Activated CD4-positive, alpha-beta T cell treated with anti-CD3 and anti-CD28 coated beads for 4 hours (primary cell): ENCODE data around the gene RUNX1.
A peak's percentile ranks its signal among the peaks of the same experiment; 100 is the strongest.

Experiments used
- DNase-seq, 2 donors: peaks; one replicate each; pipeline ENCODE4 v3.0.0-alpha.2; 2020

Gene RUNX1

GRCh38 chr21:34874684-34875513, 174.2 kb downstream of the RUNX1 start:
- DNase-seq = no peak

- DNase-seq = no peak
Observed at GRCh38 chr21:34871026-34871908, 177.8 kb downstream of the RUNX1 start.

GRCh38 chr21:34870246-34870645, 178.9 kb downstream of the RUNX1 start:
- DNase-seq = no peak

- DNase-seq = no peak
Observed at GRCh38 chr21:34869545-34869944, 179.6 kb downstream of the RUNX1 start.

- DNase-seq = no peak
Observed at GRCh38 chr21:34867785-34868184, 181.3 kb downstream of the RUNX1 start.

- DNase-seq = peak; percentile 34 to 41
Observed at GRCh38 chr21:34865400-34866241, 183.5 kb downstream of the RUNX1 start.

GRCh38 chr21:34864370-34865149, 184.5 kb downstream of the RUNX1 start:
- DNase-seq = no peak

- no peak for DNase-seq
Observed at GRCh38 chr21:34862951-34863350, 186.2 kb downstream of the RUNX1 start.

GRCh38 chr21:34861258-34861657, 187.8 kb downstream of the RUNX1 start:
- DNase-seq = no peak

- DNase-seq = no peak
Observed at GRCh38 chr21:34859976-34860653, 189.0 kb downstream of the RUNX1 start.

GRCh38 chr21:34858559-34858958, 190.5 kb downstream of the RUNX1 start:
- no peak for DNase-seq

GRCh38 chr21:34857874-34858273, 191.2 kb downstream of the RUNX1 start:
- DNase-seq = no peak

GRCh38 chr21:34857122-34857713, 191.9 kb downstream of the RUNX1 start:
- no peak for DNase-seq

GRCh38 chr21:34852448-34852847, 196.7 kb downstream of the RUNX1 start:
- no peak for DNase-seq

GRCh38 chr21:34850166-34850690, 198.9 kb downstream of the RUNX1 start:
- no peak for DNase-seq

GRCh38 chr21:34846601-34847112, 202.4 kb downstream of the RUNX1 start:
- no peak for DNase-seq

- DNase-seq = no peak
Observed at GRCh38 chr21:34845521-34846451, 203.3 kb downstream of the RUNX1 start.

- no peak for DNase-seq
Observed at GRCh38 chr21:34844924-34845238, 204.2 kb downstream of the RUNX1 start.
